T follicular helper cell (primary cell): ENCODE data around the gene PARD3.

Source experiments
- DNase-seq: peaks from one replicate; pipeline ENCODE4 v3.0.0-alpha.2; 2020; ENCODE audit warnings: low read depth

Gene PARD3

GRCh38 chr10:34181553-34182300 lies 633.4 kb downstream of the PARD3 start:
- DNase-seq = no peak

DNA sequence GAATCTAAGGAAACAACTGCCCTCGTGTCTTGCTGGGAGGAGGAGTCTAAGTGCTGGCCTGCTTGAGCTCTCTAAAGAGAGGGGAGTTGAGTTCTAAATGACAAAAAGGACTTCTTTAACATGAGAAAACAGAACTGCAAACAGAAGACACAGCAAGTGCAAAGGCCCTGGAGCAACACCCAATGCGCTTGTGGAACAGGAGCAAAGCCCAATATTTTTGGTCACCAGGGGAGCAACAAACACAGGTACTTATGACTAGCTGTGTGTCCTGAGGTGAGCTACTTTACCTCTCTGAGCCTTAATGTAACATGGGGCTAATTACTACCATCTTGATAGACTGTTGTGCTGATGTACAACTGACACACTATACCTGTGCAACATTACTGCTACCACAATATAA lies 634.3 kb downstream of the PARD3 start:
- DNase-seq = no peak

DNA sequence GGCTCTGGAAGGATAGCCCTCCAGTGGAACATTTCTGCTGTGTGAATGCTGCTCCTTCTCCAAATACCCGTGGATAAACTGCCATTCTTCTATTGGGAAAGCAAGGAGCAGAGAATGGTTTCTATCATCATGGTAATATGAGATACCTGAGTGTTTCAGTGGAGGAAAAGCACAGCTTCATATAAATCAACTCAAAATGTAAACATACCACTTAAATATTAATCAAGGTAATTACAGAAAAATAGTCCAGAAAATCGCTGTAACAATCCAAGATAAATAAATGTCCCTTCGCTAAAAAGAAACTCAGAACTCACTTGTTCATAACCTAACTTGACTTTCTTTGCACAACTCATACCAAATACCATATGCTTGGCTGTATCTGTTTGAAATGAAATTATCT lies 635.8 kb downstream of the PARD3 start:
- DNase-seq = no peak

DNA sequence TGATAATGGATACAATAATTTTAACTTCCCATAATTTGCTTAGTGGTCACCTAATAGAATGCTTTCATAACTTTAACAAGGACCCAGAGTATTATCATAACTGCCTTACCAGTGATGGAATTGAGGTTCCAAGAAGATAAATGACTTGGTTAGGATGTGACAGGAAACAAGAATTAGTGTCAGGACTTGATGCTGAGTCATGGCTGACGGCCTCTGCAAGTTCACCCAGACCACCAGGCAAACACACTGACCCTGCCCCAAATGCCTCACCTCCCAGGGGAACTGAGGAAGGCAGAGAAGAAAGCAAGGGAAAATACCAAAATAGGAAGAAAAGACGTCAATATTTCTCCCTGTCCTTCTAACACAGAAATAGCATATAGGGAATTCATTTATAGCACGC lies 636.3 kb downstream of the PARD3 start:
- DNase-seq = no peak

- no peak for DNase-seq
These were observed 636.9 kb downstream of the PARD3 start for GRCh38 chr10:34178196-34178595.

DNA sequence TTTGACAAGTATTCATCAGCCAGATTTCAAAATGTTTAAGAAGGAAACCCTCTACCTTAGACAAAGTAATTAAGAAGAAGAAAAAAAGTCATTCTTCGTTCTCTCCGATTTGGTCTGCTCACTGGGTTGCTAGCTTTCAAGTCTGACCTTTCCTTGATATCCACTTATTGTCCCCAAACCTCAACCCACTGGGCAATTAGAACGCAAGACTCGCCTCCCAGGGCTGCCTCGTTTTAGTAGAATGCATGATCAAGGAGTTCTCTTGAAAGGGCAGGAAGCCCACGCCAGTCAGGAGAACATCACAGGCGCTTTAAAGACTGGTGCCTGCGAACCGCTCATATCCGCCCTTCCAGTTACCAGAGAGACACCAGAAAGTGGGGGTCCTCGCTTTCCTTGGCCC lies 637.7 kb downstream of the PARD3 start:
- no peak for DNase-seq

GRCh38 chr10:34176351-34176750 lies 638.7 kb downstream of the PARD3 start:
- DNase-seq = no peak

GRCh38 chr10:34175121-34175520 lies 640.0 kb downstream of the PARD3 start:
- DNase-seq = no peak

- no peak for DNase-seq
These were observed 642.1 kb downstream of the PARD3 start for GRCh38 chr10:34172936-34173533.

- DNase-seq = no peak
These were observed 643.1 kb downstream of the PARD3 start for GRCh38 chr10:34171957-34172527.

DNA sequence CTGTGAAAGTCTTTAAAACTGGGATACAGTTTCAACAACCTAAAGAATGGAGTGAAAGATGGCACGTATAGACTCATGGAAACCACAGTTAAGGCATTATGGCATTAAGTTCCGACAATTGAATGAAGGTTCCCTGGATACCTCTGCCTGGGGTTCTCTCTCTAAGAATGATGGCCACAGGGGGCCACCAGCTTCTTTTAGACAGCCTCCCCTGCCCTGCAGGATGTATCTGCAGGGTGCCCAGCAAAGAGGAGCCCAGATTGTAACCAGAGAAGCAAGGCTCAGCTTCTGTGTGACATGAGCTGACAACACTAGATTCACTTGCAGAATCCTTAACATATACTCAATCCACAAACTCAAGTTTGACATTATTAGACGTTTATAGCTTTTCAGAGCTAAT lies 645.4 kb downstream of the PARD3 start:
- DNase-seq = no peak

DNA sequence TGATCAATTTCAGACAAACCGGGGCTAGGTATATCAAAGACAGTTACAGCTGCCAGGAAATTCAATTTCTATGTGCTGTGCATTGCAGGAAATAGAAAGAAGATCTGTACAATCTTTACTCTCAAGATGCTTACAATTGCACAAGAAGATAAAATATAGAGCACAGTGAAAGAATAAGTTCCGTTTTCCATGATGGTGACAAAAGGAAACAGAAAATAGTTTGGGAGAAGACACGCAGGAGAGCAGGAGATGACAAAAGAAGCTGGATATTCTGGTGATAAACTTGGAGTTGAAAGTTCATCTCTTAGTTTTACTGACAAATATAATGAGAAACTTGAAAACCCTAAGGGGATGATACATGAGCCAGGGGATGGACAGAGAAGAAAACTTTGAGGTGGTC lies 646.0 kb downstream of the PARD3 start:
- DNase-seq = no peak

GRCh38 chr10:34168439-34168838 lies 646.7 kb downstream of the PARD3 start:
- no peak for DNase-seq

DNA sequence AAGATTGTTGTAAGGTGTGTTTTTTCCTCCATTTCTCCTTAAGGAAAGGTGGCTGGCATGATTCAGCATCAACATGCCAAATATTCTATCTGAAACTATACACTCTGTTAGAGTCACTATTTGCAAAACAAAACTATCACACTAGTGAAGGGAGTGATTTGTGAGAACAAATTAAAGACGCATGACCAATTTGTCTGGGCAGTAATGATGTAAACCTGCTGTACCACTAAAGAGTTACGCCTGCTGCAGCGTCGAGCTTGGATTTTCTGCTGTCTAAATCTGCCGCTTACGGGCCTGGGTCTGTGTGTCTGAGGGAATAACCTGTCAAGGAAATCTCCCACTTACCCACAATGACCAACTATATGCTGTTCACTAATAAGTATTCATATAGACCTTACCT lies 648.3 kb downstream of the PARD3 start:
- no peak for DNase-seq

GRCh38 chr10:34166354-34166753 lies 648.7 kb downstream of the PARD3 start:
- no peak for DNase-seq

GRCh38 chr10:34164029-34164428 lies 651.1 kb downstream of the PARD3 start:
- no peak for DNase-seq

DNA sequence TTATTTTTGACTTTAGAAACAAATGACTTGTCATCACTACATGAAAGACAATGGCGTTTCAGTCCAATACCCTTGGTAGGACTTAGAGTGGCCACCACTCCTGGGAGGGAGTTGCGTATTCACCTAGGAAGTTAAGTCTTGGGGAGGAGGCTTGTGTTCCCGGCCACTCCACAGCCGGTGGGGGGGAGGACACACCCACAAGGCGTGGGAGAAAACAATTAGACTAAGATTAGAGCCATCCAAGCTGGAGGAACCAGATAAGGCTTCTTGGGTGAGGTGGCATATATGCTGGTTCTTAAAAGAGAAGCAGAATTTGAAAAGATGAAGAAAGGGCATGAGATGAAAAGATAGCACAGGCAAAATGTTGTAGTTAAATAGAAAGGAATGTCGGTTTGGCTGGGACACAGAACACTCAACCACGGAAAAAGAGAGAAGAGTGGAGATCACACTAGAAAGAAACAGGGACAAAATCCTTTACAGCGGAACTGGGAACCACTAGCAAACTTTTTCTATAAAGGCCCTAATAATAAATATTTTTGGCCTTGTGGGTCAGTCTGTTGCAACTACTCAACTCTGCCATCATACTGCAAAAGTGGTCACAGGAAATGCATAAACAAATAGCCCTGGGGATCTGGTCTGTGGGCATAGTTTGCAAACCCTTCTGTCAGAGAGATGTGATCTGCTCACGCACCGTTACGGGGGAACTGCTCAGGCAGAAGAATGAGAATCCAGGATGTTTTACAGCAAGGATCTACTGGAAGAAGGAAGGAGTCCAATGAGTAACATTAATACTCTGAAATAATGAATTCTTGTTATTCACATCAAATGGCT lies 651.8 kb downstream of the PARD3 start:
- no peak for DNase-seq

GRCh38 chr10:34161777-34162370 lies 653.2 kb downstream of the PARD3 start:
- no peak for DNase-seq

DNA sequence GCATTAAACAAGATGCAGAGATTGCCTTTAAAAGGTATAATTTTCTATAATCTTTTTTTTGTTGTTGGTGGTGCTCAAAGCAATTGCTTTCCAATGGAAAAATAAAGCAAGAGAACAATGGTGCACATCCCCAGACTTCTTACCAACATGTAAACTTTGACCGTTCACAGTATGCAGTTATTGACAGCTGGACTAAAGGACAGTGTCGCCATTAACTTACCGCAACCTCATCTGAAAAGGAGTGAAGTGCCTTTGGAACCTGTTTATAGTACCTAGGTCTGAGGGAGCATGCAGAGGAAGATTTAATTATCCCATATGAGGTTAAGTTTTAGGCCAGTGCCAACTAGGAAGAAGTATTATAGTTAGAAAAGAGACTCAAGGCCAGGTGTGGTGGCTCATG lies 654.5 kb downstream of the PARD3 start:
- no peak for DNase-seq

GRCh38 chr10:34157501-34157900 lies 657.6 kb downstream of the PARD3 start:
- DNase-seq = no peak

DNA sequence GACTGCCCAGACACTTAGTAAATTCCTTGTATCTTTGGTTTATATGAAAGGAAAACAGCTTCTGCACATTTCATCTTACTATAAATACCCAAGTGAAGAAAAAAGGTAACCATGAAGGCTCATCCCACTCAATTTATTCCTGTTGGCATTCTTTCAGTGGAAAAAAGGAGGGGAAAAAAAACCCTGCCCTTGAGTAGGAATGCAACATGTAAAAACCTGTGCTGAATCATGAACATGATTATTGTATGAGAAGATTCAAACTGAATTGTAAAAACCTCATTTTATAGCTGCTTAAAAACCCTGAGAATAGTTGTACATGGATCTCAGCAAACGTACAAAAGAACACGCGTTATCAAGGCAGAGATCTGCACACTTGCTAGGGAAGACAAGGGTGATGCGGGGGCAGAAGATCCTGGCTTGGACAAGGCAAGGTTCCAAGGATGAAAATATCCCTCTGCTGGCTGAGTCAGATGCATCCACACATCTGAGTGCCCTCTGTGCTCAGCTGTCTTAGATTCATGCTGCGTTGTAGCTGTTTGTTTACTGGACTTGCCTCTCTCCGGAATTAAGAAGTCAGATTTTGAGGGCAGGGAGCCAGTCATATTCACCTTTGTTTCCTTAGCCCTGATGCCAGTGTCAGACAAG lies 658.2 kb downstream of the PARD3 start:
- DNase-seq = no peak

- DNase-seq = no peak
These were observed 659.3 kb downstream of the PARD3 start for GRCh38 chr10:34155812-34156211.
